ENCODE data around the gene UBXN1.

UBXN1 gene

GRCh38 chr11:62709247-62710000, 30.6 kb upstream of the UBXN1 start:
- H3K4me3 ChIP-seq (ENCODE audit: control insufficient read depth, low read depth, low read length): peak overlapping the region; percentile 66
- TF ChIP-seq CTCF (conservative IDR thresholded peaks at IDR 0.05; ENCODE audit: control insufficient read depth, insufficient read depth, low read depth, low read length): no peak
- DNase-seq (ENCODE audit: low read depth): peak; percentile 98

GRCh38 chr11:62708793-62709192, 29.9 kb upstream of the UBXN1 start:
- DNase-seq (ENCODE audit: low read depth): no peak
- TF ChIP-seq CTCF (conservative IDR thresholded peaks at IDR 0.05; ENCODE audit: control insufficient read depth, insufficient read depth, low read depth, low read length): no peak
- H3K4me3 ChIP-seq (ENCODE audit: control insufficient read depth, low read depth, low read length): peak overlapping the region; percentile 66

- no peak for DNase-seq (ENCODE audit: low read depth)
- H3K4me3 ChIP-seq (ENCODE audit: control insufficient read depth, low read depth, low read length): no peak overlapping the region
- TF ChIP-seq CTCF (conservative IDR thresholded peaks at IDR 0.05; ENCODE audit: control insufficient read depth, insufficient read depth, low read depth, low read length): no peak
These were observed 29.5 kb upstream of the UBXN1 start for GRCh38 chr11:62708392-62708791.

- TF ChIP-seq CTCF (conservative IDR thresholded peaks at IDR 0.05; ENCODE audit: control insufficient read depth, insufficient read depth, low read depth, low read length): no peak
- no peak for DNase-seq (ENCODE audit: low read depth)
- peak within 1 kb of the TSS; percentile 44 for H3K4me3 ChIP-seq (ENCODE audit: control insufficient read depth, low read depth, low read length)
These were observed 28.5 kb upstream of the UBXN1 start, which contains the start of the genes BSCL2 and GNG3 for GRCh38 chr11:62707277-62707861. BSCL2 (minus strand) TSS chr11:62707424; CDS start chr11:62707195, 229 bp downstream. GNG3 (plus strand) TSS chr11:62707676; CDS start chr11:62708296, 620 bp downstream.

GRCh38 chr11:62706850-62707247, 28.0 kb upstream of the UBXN1 start:
- H3K4me3 ChIP-seq (ENCODE audit: control insufficient read depth, low read depth, low read length): peak overlapping the region; percentile 44
- DNase-seq (ENCODE audit: low read depth): no peak
- no peak for TF ChIP-seq CTCF (conservative IDR thresholded peaks at IDR 0.05; ENCODE audit: control insufficient read depth, insufficient read depth, low read depth, low read length)

GRCh38 chr11:62705880-62706849, 27.3 kb upstream of the UBXN1 start:
- peak overlapping the region; percentile 72 for H3K4me3 ChIP-seq (ENCODE audit: control insufficient read depth, low read depth, low read length)
- no peak for TF ChIP-seq CTCF (conservative IDR thresholded peaks at IDR 0.05; ENCODE audit: control insufficient read depth, insufficient read depth, low read depth, low read length)
- DNase-seq (ENCODE audit: low read depth): peak; percentile 89
